Peyer's patch (tissue), 4 donors: Measurements from ENCODE around the gene RIMBP2. TPM values are rescaled to one million over a fixed set of nuclear protein-coding genes. Genes with fewer than 3 reads are reported as not detected.

Experiments used
- DNase-seq, 3 donors: peaks; one replicate each; pipeline ENCODE4 v3.0.0-alpha.2; 2017 to 2019
- H3K27ac ChIP-seq, 4 donors: fragments of 200-600 bp; sonication (generic); one replicate each; pipeline ENCODE4 v1.5.1; 2016 to 2019
- H3K27me3 ChIP-seq, 2 donors: fragments of 200-600 bp; sonication (generic); one replicate each; pipeline ENCODE4 v1.5.1; 2019
- H3K36me3 ChIP-seq, 3 donors: fragments of 200-600 bp; sonication (generic); one replicate each; pipeline ENCODE4 v1.5.1; 2016 to 2019
- H3K4me1 ChIP-seq, 4 donors: fragments of 200-600 bp; sonication (generic); one replicate each; pipeline ENCODE4 v1.5.1; 2016 to 2019
- H3K4me3 ChIP-seq, 4 donors: fragments of 200-600 bp; sonication (generic); 1 replicate in 3 of 4; 2 replicates in 1 of 4; pipeline ENCODE4 v1.5.1; 2016 to 2019; ENCODE audit warnings: mild to moderate bottlenecking in 1 of 4
- H3K9me3 ChIP-seq, 4 donors: fragments of 200-600 bp; sonication (generic); one replicate each; pipeline ENCODE4 v1.5.1; 2016 to 2019; ENCODE audit warnings: mild to moderate bottlenecking in 1 of 4
- POLR2A ChIP-seq, 2 donors: fragments of 450-650 bp; IDR thresholded peaks; one replicate each; pipeline ENCODE4 v1.5.1; 2017; ENCODE audit warnings: antibody characterized with exemption in 2 of 2, mild to moderate bottlenecking in 2 of 2, moderate library complexity in 2 of 2
- total RNA-seq, 4 donors: library from RNA; depleted of rRNA; stranded (reverse); fragments of >200 nt; gene quantifications; one replicate each; pipeline ENCODE4 v1.1.0, GENCODE V29; 2016
- TF ChIP-seq, protein P1 (sequence below), 6 experiments: fragments of 450-650 bp in 4 of 6; fragments of 200-600 bp in 2 of 6; sonication (generic) in 1 of 6; IDR thresholded peaks; one replicate each; pipeline ENCODE4 v1.5.1; 2017 to 2019; ENCODE audit warnings: antibody characterized with exemption in 6 of 6, mild to moderate bottlenecking in 3 of 6, moderate library complexity in 1 of 6

RIMBP2 gene
- total RNA-seq, 4 donors from 2014 or later, result 8.8 to 19.8 (median 16.0) TPM

GRCh38 chr12:130465046-130465445, 251.1 kb downstream of the RIMBP2 start:
- no peak for DNase-seq
- H3K36me3 ChIP-seq, result no peaks in the 10 kb centered on the region
- TF ChIP-seq POLR2A (IDR thresholded peaks at IDR 0.05), result no peak
- TF ChIP-seq, protein P1, sequence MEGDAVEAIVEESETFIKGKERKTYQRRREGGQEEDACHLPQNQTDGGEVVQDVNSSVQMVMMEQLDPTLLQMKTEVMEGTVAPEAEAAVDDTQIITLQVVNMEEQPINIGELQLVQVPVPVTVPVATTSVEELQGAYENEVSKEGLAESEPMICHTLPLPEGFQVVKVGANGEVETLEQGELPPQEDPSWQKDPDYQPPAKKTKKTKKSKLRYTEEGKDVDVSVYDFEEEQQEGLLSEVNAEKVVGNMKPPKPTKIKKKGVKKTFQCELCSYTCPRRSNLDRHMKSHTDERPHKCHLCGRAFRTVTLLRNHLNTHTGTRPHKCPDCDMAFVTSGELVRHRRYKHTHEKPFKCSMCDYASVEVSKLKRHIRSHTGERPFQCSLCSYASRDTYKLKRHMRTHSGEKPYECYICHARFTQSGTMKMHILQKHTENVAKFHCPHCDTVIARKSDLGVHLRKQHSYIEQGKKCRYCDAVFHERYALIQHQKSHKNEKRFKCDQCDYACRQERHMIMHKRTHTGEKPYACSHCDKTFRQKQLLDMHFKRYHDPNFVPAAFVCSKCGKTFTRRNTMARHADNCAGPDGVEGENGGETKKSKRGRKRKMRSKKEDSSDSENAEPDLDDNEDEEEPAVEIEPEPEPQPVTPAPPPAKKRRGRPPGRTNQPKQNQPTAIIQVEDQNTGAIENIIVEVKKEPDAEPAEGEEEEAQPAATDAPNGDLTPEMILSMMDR (IDR thresholded peaks at IDR 0.05), result no peak

GRCh38 chr12:130463818-130464670, 252.1 kb downstream of the RIMBP2 start:
- TF ChIP-seq, protein P1 (IDR thresholded peaks at IDR 0.05), result no peak
- no peak for TF ChIP-seq POLR2A (IDR thresholded peaks at IDR 0.05)
- no peak overlapping the region for H3K4me3 ChIP-seq
- DNase-seq, result no peak
- H3K9me3 ChIP-seq, result peaks cover 0 to 4% (median 0%) of the 10 kb centered on the region in 4 donors
- H3K4me1 ChIP-seq, result no peaks in the 10 kb centered on the region
- no peaks in the 10 kb centered on the region for H3K36me3 ChIP-seq
- H3K27ac ChIP-seq, result no peak overlapping the region
- H3K27me3 ChIP-seq, result no peaks in the 10 kb centered on the region

More at GRCh38 chr12:130465046-130465445, 251.1 kb downstream of the RIMBP2 start:
- Histone ChIP-seq H3K4me3 (no peak overlapping the region), H3K4me1 (no peaks in the 10 kb centered on the region), H3K9me3 (peaks cover 0 to 4% (median 0%) of the 10 kb centered on the region in 4 donors), H3K27ac (no peak overlapping the region), H3K27me3 (no peaks in the 10 kb centered on the region)

- no peak for DNase-seq
- Histone ChIP-seq H3K36me3 (no peaks in the 10 kb centered on the region), H3K4me3 (no peak overlapping the region), H3K27me3 (no peaks in the 10 kb centered on the region), H3K27ac (no peak overlapping the region), H3K9me3 (peaks cover 0 to 4% (median 0%) of the 10 kb centered on the region in 4 donors), H3K4me1 (no peaks in the 10 kb centered on the region)
- TF ChIP-seq, protein P1 (IDR thresholded peaks at IDR 0.05), result no peak
- TF ChIP-seq POLR2A (IDR thresholded peaks at IDR 0.05), result no peak
These were observed 252.8 kb downstream of the RIMBP2 start for GRCh38 chr12:130463275-130463658.

- no peaks in the 10 kb centered on the region for H3K4me1 ChIP-seq
- no peak overlapping the region for H3K27ac ChIP-seq
- H3K9me3 ChIP-seq, result no peaks in the 10 kb centered on the region
- no peak overlapping the region for H3K4me3 ChIP-seq
- no peaks in the 10 kb centered on the region for H3K36me3 ChIP-seq
- TF ChIP-seq, protein P1 (IDR thresholded peaks at IDR 0.05), result no peak
- no peak for DNase-seq
- H3K27me3 ChIP-seq, result no peaks in the 10 kb centered on the region
These were observed 253.4 kb downstream of the RIMBP2 start for GRCh38 chr12:130462558-130463274.

DNA sequence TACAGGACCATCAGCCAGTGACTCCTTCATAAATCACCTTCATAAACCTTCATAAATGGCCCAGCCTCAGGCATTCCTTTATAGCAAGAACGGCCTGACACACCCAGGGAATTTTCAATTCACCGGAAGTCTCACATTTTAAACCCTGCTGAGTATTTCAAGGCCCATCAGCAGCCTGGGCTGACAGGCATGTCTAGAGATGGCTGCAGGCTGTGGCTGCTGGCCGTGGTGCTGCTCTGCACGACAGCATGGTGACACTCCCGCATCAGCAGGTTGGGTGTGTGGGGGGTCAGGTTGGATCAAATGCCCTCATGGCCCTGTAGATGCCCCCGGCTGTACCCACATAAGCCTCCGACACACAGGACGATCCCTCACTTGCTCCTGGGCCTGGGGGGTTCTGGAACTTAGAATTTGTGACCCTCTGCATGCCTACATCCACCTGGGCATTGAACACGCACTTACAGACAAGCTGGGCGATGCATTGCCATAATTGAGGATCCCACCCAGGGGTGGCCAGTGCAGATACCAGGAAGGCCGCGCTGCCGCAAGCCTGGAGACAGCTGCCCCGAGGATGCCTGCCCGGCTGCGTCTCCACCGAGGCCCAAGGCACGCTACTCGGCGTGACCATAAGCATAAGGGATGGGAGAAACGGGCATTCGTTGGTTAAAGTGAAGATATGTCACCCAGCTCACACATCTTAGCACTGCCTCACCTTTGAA, 254.1 kb downstream of the RIMBP2 start:
- Histone ChIP-seq H3K4me3 (no peak overlapping the region), H3K9me3 (no peaks in the 10 kb centered on the region), H3K27ac (no peak overlapping the region), H3K4me1 (no peaks in the 10 kb centered on the region), H3K36me3 (no peaks in the 10 kb centered on the region), H3K27me3 (no peaks in the 10 kb centered on the region)
- no peak for DNase-seq
- TF ChIP-seq, protein P1 (IDR thresholded peaks at IDR 0.05), result no peak
